H1 (cell line): ENCODE measurements around the gene ZNF665. TPM values are rescaled to one million over a fixed set of nuclear protein-coding genes. Genes with fewer than 3 reads are reported as not detected.

Experiments used
- CTCF ChIA-PET: fragments of 300-600 bp; sonication (Branson Sonifier 250); formaldehyde crosslinking; loops from one replicate; lab custom pipeline; 2021; ENCODE audit not compliant: partially characterized antibody; lab: Charles Lee
- POLR2A ChIA-PET: fragments of 300-600 bp; sonication (Branson Sonifier 250); formaldehyde crosslinking; loops from one replicate; lab custom pipeline; 2021; ENCODE audit warnings: inconsistent platforms; ENCODE audit not compliant: partially characterized antibody; lab: Charles Lee
- DNase-seq, 2 experiments: peaks; one replicate each; pipeline versions ENCODE4 v3.0.0 to v3.0.0-alpha.2; 2010 to 2022; ENCODE audit warnings: low spot score in 2 of 2, low read depth in 1 of 2, mixed read lengths in 1 of 2
- FAIRE-seq: peaks from 2 replicates; lab custom pipeline; 2011; peaks lifted over from hg19 to GRCh38; lab: Jason Lieb, UNC
- H2AFZ ChIP-seq: 2 replicates; pipeline ENCODE4 v1.8.1; 2012; ENCODE audit warnings: low read length, inconsistent platforms
- H2AK5ac ChIP-seq: 2 replicates; pipeline ENCODE4 v1.6.1; 2013; ENCODE audit warnings: low read depth, low read length
- H2BK120ac ChIP-seq: replicated peaks from 2 replicates; pipeline ENCODE3; 2013; ENCODE audit warnings: low read depth, low read length, inconsistent platforms
- H2BK12ac ChIP-seq: 2 replicates; pipeline ENCODE4 v1.6.1; 2013; ENCODE audit warnings: low read depth, low read length
- H2BK15ac ChIP-seq: 2 replicates; pipeline ENCODE4 v1.6.1; 2013; ENCODE audit warnings: low read length
- H2BK20ac ChIP-seq: 2 replicates; pipeline ENCODE4 v1.6.1; 2013; ENCODE audit warnings: low read length
- H2BK5ac ChIP-seq: 2 replicates; pipeline ENCODE4 v1.6.1; 2013; ENCODE audit warnings: low read depth, low read length
- H3K14ac ChIP-seq: 2 replicates; pipeline ENCODE4 v1.6.1; 2013; ENCODE audit warnings: inconsistent platforms; ENCODE audit not compliant: insufficient read length
- H3K18ac ChIP-seq: 2 replicates; pipeline ENCODE4 v1.6.1; 2013; ENCODE audit warnings: low read length; ENCODE audit errors: extremely low read depth
- H3K23ac ChIP-seq: 2 replicates; pipeline ENCODE4 v1.6.1; 2013; ENCODE audit warnings: inconsistent platforms; ENCODE audit not compliant: insufficient read length
- H3K23me2 ChIP-seq: 2 replicates; pipeline ENCODE4 v1.6.1; 2013; ENCODE audit warnings: low read depth, low read length
- H3K27ac ChIP-seq: 2 replicates; pipeline ENCODE4 v1.6.1; 2011; ENCODE audit warnings: low read depth, low read length, inconsistent platforms
- H3K27me3 ChIP-seq, 4 experiments: replicated peaks in 1 of 4; 1 replicate in 1 of 4; 2 replicates in 3 of 4; pipeline versions ENCODE4 v1.6.1 to v1.8.1; 2011 to 2013; ENCODE audit warnings: low read length in 3 of 4, mild to moderate bottlenecking in 3 of 4, inconsistent platforms in 2 of 4, mixed read lengths in 2 of 4, moderate library complexity in 1 of 4; ENCODE audit not compliant: control insufficient read depth in 3 of 4, insufficient read depth in 3 of 4; ENCODE audit errors: extremely low read depth in 1 of 4
- H3K36me3 ChIP-seq, 4 experiments: 2 replicates each; pipeline versions ENCODE4 v1.6.1 to v1.8.1; 2011 to 2013; ENCODE audit warnings: mild to moderate bottlenecking in 4 of 4, low read length in 3 of 4, moderate library complexity in 2 of 4, control low read depth in 1 of 4, inconsistent platforms in 1 of 4; ENCODE audit not compliant: insufficient read depth in 4 of 4, control insufficient read depth in 2 of 4
- H3K4ac ChIP-seq: replicated peaks from 2 replicates; pipeline ENCODE3; 2013; ENCODE audit warnings: low read length, low read depth, mixed read lengths, inconsistent platforms; ENCODE audit not compliant: insufficient read length
- H3K4me1 ChIP-seq, 4 experiments: replicated peaks in 1 of 4; 1 replicate in 1 of 4; 2 replicates in 3 of 4; pipeline versions ENCODE4 v1.6.1 to v1.8.1; 2011 to 2013; ENCODE audit warnings: low read length in 3 of 4, inconsistent platforms in 2 of 4, mixed read lengths in 1 of 4; ENCODE audit not compliant: insufficient read depth in 4 of 4, control insufficient read depth in 3 of 4
- H3K4me2 ChIP-seq, 2 experiments: 2 replicates each; pipeline versions ENCODE4 v1.6.1 to v1.8.1; 2011 to 2013; ENCODE audit warnings: low read depth in 2 of 2, low read length in 2 of 2, control low read depth in 1 of 2, inconsistent platforms in 1 of 2, mild to moderate bottlenecking in 1 of 2; ENCODE audit not compliant: insufficient read depth in 1 of 2
- H3K4me3 ChIP-seq, 4 experiments: fragments of 200-600, 300-600 bp in 1 of 4; sonication (generic), shearing (Covaris generic), sonication (Bioruptor Twin) in 1 of 4; 2 replicates each; pipeline versions ENCODE4 v1.5.1 to v1.8.1; 2011 to 2016; ENCODE audit warnings: low read length in 4 of 4, low read depth in 3 of 4, control low read depth in 2 of 4, inconsistent platforms in 2 of 4, mild to moderate bottlenecking in 2 of 4, mixed read lengths in 1 of 4, moderate library complexity in 1 of 4; ENCODE audit not compliant: insufficient read depth in 2 of 4; ENCODE audit errors: extremely low read depth in 1 of 4
- H3K56ac ChIP-seq: replicated peaks from 2 replicates; pipeline ENCODE3; 2013; ENCODE audit warnings: low read depth, mild to moderate bottlenecking, mixed read lengths, low read length, inconsistent platforms; ENCODE audit not compliant: insufficient read length
- H3K79me1 ChIP-seq: 2 replicates; pipeline ENCODE4 v1.6.1; 2013; ENCODE audit warnings: low read depth, low read length, control low read depth
- H3K79me2 ChIP-seq, 2 experiments: 2 replicates each; pipeline versions ENCODE4 v1.6.1 to v1.8.1; 2012 to 2013; ENCODE audit warnings: low read length in 2 of 2, mild to moderate bottlenecking in 2 of 2, inconsistent platforms in 1 of 2; ENCODE audit not compliant: insufficient read depth in 2 of 2, control insufficient read depth in 1 of 2
- H3K9ac ChIP-seq, 4 experiments: replicated peaks in 1 of 4; 1 replicate in 1 of 4; 2 replicates in 3 of 4; pipeline versions ENCODE4 v1.6.1 to v1.8.1; 2011 to 2013; ENCODE audit warnings: low read depth in 3 of 4, low read length in 3 of 4, control low read depth in 2 of 4, mild to moderate bottlenecking in 2 of 4, moderate library complexity in 2 of 4, inconsistent platforms in 1 of 4; ENCODE audit errors: extremely low read depth in 1 of 4
- H3K9me3 ChIP-seq, 2 experiments: 2 replicates each; pipeline versions ENCODE4 v1.6.1 to v1.8.1; 2012 to 2013; ENCODE audit warnings: mild to moderate bottlenecking in 2 of 2, moderate library complexity in 2 of 2, control low read depth in 1 of 2, inconsistent platforms in 1 of 2, low read depth in 1 of 2, low read length in 1 of 2, mixed read lengths in 1 of 2; ENCODE audit not compliant: insufficient read depth in 2 of 2
- H4K20me1 ChIP-seq, 2 experiments: replicated peaks in 1 of 2; 2 replicates each; pipeline versions ENCODE3 to v1.8.1; 2011 to 2013; ENCODE audit warnings: inconsistent platforms in 2 of 2, low read length in 2 of 2, mild to moderate bottlenecking in 1 of 2; ENCODE audit not compliant: insufficient read depth in 2 of 2, control insufficient read depth in 1 of 2
- H4K5ac ChIP-seq: 2 replicates; pipeline ENCODE4 v1.6.1; 2013; ENCODE audit warnings: low read length, low read depth, mixed read lengths, inconsistent platforms; ENCODE audit not compliant: insufficient read length
- H4K8ac ChIP-seq: 2 replicates; pipeline ENCODE4 v1.8.0; 2013; ENCODE audit warnings: mild to moderate bottlenecking, moderate library complexity, low read length, inconsistent platforms; ENCODE audit not compliant: insufficient read depth; ENCODE audit errors: extremely low read depth
- H4K91ac ChIP-seq: replicated peaks from 2 replicates; pipeline ENCODE3; 2013; ENCODE audit warnings: low read length, mixed read lengths, inconsistent platforms; ENCODE audit not compliant: insufficient read length
- ATF2 ChIP-seq: IDR thresholded peaks from 2 replicates; pipeline ENCODE4 v1.6.1; 2012; ENCODE audit warnings: low read length, inconsistent platforms
- KDM1A ChIP-seq: fragments of 200-600, 300-600 bp; sonication (generic); IDR thresholded peaks from 2 replicates; pipeline ENCODE4 v1.7.1; 2016; ENCODE audit warnings: mild to moderate bottlenecking, low read length, borderline replicate concordance
- KDM4A ChIP-seq: IDR thresholded peaks from one replicate; pipeline ENCODE4 v1.7.1; 2012; ENCODE audit warnings: low read depth, mild to moderate bottlenecking, moderate library complexity, low read length, inconsistent platforms; ENCODE audit not compliant: severe bottlenecking
- POLR2A ChIP-seq, 2 experiments: IDR thresholded peaks; 1 replicate in 1 of 2; 2 replicates in 1 of 2; pipeline ENCODE4 v1.6.1; 2011; ENCODE audit warnings: low read depth in 2 of 2, low read length in 2 of 2, mild to moderate bottlenecking in 2 of 2; ENCODE audit errors: control extremely low read depth in 1 of 2
- SP1 ChIP-seq: IDR thresholded peaks from 2 replicates; pipeline ENCODE4 v1.6.1; 2011; ENCODE audit warnings: low read depth, low read length
- SP2 ChIP-seq: IDR thresholded peaks from 2 replicates; pipeline ENCODE4 v1.6.1; 2012; ENCODE audit warnings: mild to moderate bottlenecking, low read length, inconsistent platforms
- USF2 ChIP-seq: IDR thresholded peaks from 2 replicates; pipeline ENCODE4 v1.6.1; 2011; ENCODE audit warnings: low read length, improper control_type of control experiment
- WGBS, 2 experiments: shearing (Covaris generic) in 1 of 2; methylation state at CpG; one replicate each; pipeline versions ENCODE4 v1.1.6 to v1.1.7; 2013 to 2015; ENCODE audit warnings: low lambda C conversion rate in 2 of 2, mixed read lengths in 2 of 2, inconsistent platforms in 1 of 2, low coverage in 1 of 2, missing lambda C conversion rate in 1 of 2; ENCODE audit not compliant: insufficient replicate concordance in 2 of 2, insufficient coverage in 1 of 2, insufficient read length in 1 of 2; ENCODE audit errors: extremely low coverage in 1 of 2, missing lambda C conversion rate in 1 of 2; 5-methylcytosine and 5-hydroxymethylcytosine counted together
- polyA plus RNA-seq, 7 experiments: library from polyadenylated mRNA; depleted of rRNA in 3 of 7; stranded (reverse) in 5 of 7; unstranded in 2 of 7; fragments of >200 nt in 5 of 7; fragments of 200-250 nt in 2 of 7; gene quantifications; 1 replicate in 5 of 7; 2 replicates in 1 of 7; 4 replicates in 1 of 7; pipeline versions ENCODE4 v1.2.1 to v1.2.3, GENCODE V29; 2011 to 2013; ENCODE audit warnings: missing spikeins in 2 of 7, mixed read lengths in 2 of 7
- total RNA-seq: library from RNA; stranded (reverse); fragmentation: NEBNext Ultra II Directional; extraction: Animal tissue kit (Norgen Biotek cat#: 25700); gene quantifications from 2 replicates; pipeline ENCODE4 v1.2.1, GENCODE V29; 2021
- TF ChIP-seq, protein P1 (sequence below), 3 experiments: IDR thresholded peaks; 1 replicate in 2 of 3; 2 replicates in 1 of 3; pipeline versions ENCODE4 v1.5.1 to v1.6.1; 2011; ENCODE audit warnings: low read length in 3 of 3, mild to moderate bottlenecking in 3 of 3, inconsistent platforms in 2 of 3, low read depth in 1 of 3, moderate library complexity in 1 of 3; ENCODE audit not compliant: insufficient read depth in 1 of 3; ENCODE audit errors: control extremely low read depth in 1 of 3
- TF ChIP-seq, protein P2 (sequence below): IDR thresholded peaks from 2 replicates; pipeline ENCODE4 v1.6.1; 2011; ENCODE audit warnings: low read depth, mild to moderate bottlenecking, low read length; ENCODE audit not compliant: insufficient read depth

ZNF665 gene
- total and polyA plus RNA-seq, 2 of the 8 experiments (the other 6 are each of a cell fraction or from before 2014, with no cell fraction given), result 2.4 to 6.4 TPM

DNA sequence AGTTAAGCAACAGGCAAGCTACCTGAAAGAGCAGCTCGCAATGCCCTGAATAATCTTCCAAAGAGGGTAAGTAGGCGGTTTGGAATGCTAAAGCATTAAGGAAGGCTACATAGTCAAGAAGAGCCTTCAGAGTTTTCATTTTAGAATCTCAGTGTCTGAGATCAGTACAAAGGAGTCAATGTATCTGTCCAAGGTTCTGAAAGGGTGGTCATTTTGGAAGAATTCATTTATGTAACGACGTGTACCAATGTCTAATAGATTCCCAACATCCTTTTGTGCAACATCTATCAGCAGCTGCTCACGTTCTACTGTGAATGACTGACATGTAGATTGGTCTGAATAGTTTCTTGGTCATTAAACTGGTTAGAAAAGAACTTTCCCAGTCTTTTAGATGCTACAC is 15.2 kb downstream of the ZNF665 start:
- Histone ChIP-seq H3K27me3 (no peaks in the 10 kb centered on the region), H3K23ac (no peak overlapping the region), H4K8ac (no peak overlapping the region), H3K36me3 (peaks cover 0 to 15% (median 5%) of the 10 kb centered on the region in 4 experiments; a peak in 5 of 8 replicates), H2BK120ac (no peak overlapping the region), H3K27ac (no peak overlapping the region), H2AFZ (no peak overlapping the region), H2BK15ac (no peak overlapping the region), H3K4me2 (no peak overlapping the region), H3K23me2 (no peaks in the 10 kb centered on the region), H2BK5ac (no peak overlapping the region), H3K9me3 (no peaks in the 10 kb centered on the region; a peak in 1 of 4 replicates), H2BK20ac (no peak overlapping the region), H3K18ac (no peak overlapping the region), H4K20me1 (no peaks in the 10 kb centered on the region), H3K14ac (no peak overlapping the region), H3K4me1 (no peaks in the 10 kb centered on the region), H2AK5ac (no peak overlapping the region), H3K56ac (no peak overlapping the region), H3K79me1 (no peaks in the 10 kb centered on the region), H4K5ac (no peak overlapping the region), H3K4me3 (no peak overlapping the region), H2BK12ac (no peak overlapping the region), H3K9ac (no peak overlapping the region), H3K79me2 (no peaks in the 10 kb centered on the region), H3K4ac (no peak overlapping the region), H4K91ac (no peak overlapping the region)
- ChIA-PET POLR2A (no interaction called here), CTCF (no interaction called here)
- 90% methylated on average over 5 of the region's 5 CpGs; no CpG with 5 or more reads in 1 of the 2 experiments for WGBS, 2 experiments
- no peak for DNase-seq
- TF ChIP-seq KDM4A, result no peak
- no peak for TF ChIP-seq POLR2A (IDR thresholded peaks at IDR 0.05; ENCODE audit: control extremely low read depth in 1 of 2, low read depth in 2 of 2, low read length in 2 of 2)
- TF ChIP-seq SP2, result no peak
- TF ChIP-seq, protein P1, sequence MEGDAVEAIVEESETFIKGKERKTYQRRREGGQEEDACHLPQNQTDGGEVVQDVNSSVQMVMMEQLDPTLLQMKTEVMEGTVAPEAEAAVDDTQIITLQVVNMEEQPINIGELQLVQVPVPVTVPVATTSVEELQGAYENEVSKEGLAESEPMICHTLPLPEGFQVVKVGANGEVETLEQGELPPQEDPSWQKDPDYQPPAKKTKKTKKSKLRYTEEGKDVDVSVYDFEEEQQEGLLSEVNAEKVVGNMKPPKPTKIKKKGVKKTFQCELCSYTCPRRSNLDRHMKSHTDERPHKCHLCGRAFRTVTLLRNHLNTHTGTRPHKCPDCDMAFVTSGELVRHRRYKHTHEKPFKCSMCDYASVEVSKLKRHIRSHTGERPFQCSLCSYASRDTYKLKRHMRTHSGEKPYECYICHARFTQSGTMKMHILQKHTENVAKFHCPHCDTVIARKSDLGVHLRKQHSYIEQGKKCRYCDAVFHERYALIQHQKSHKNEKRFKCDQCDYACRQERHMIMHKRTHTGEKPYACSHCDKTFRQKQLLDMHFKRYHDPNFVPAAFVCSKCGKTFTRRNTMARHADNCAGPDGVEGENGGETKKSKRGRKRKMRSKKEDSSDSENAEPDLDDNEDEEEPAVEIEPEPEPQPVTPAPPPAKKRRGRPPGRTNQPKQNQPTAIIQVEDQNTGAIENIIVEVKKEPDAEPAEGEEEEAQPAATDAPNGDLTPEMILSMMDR (IDR thresholded peaks at IDR 0.05; ENCODE audit: control extremely low read depth in 1 of 3, insufficient read depth in 1 of 3, low read depth in 1 of 3, low read length in 3 of 3), result no peak
- no peak for TF ChIP-seq USF2
- TF ChIP-seq SP1, result no peak
- no peak for TF ChIP-seq KDM1A
- no peak for TF ChIP-seq ATF2
- TF ChIP-seq, protein P2, sequence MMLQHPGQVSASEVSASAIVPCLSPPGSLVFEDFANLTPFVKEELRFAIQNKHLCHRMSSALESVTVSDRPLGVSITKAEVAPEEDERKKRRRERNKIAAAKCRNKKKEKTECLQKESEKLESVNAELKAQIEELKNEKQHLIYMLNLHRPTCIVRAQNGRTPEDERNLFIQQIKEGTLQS, result no peak
- no peak for FAIRE-seq
